Osteocyte (in vitro differentiated cells): ENCODE measurements around the gene ABLIM2. TPM values are rescaled to one million over a fixed set of nuclear protein-coding genes. Genes with fewer than 3 reads are reported as not detected.

Source experiments
- DNase-seq: peaks from one replicate; pipeline ENCODE4 v3.0.0; 2021; ENCODE audit warnings: mixed read lengths; ENCODE audit not compliant: unreplicated experiment; ENCODE audit errors: extremely low spot score
- H3K27ac Mint-ChIP-seq: one replicate; pipeline ENCODE4 v1.8.0; 2021; ENCODE audit warnings: mild to moderate bottlenecking, mixed read lengths; ENCODE audit not compliant: unreplicated experiment
- H3K27me3 Mint-ChIP-seq: one replicate; pipeline ENCODE4 v1.8.0; 2021; ENCODE audit warnings: mixed read lengths; ENCODE audit not compliant: unreplicated experiment
- H3K36me3 Mint-ChIP-seq: one replicate; pipeline ENCODE4 v1.8.0; 2021; ENCODE audit warnings: mixed read lengths; ENCODE audit not compliant: unreplicated experiment
- H3K4me1 Mint-ChIP-seq: one replicate; pipeline ENCODE4 v1.8.0; 2021; ENCODE audit warnings: mixed read lengths; ENCODE audit not compliant: unreplicated experiment
- H3K4me3 Mint-ChIP-seq: one replicate; pipeline ENCODE4 v1.8.0; 2021; ENCODE audit warnings: mild to moderate bottlenecking, moderate library complexity, mixed read lengths; ENCODE audit not compliant: unreplicated experiment
- H3K9me3 Mint-ChIP-seq: one replicate; pipeline ENCODE4 v1.8.0; 2021; ENCODE audit warnings: mixed read lengths; ENCODE audit not compliant: unreplicated experiment
- total RNA-seq: library from RNA; stranded (reverse); gene quantifications from 2 replicates; pipeline ENCODE4 v1.2.1, GENCODE V29; 2021
- TF ChIP-seq, protein P1 (sequence below): fragments of 200-600 bp; sonication (generic); IDR thresholded peaks from 2 replicates; pipeline ENCODE4 v1.5.0; 2021; ENCODE audit warnings: antibody characterized with exemption, mild to moderate bottlenecking, moderate library complexity

The ABLIM2 gene
- total RNA-seq, 1 donor from 2014 or later, result 0.24 TPM

DNA sequence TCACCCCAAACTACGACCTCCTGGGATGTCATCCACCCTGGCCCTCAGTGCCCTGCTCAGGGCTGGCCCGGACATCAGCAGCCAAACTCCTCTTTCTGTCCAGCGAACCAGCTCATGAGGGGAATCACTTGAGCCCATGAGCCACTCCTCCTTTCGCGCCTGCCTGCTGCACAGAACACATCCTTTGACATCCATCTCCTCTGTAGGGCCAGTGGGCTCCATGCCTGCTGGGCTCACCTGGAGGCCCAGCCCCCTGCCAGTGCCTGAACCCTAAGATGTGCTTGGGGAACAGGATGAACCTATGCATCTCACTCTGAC, 43.5 kb downstream of the ABLIM2 start:
- Mint-ChIP-seq H3K27ac (no peak overlapping the region), H3K36me3 (no peaks in the 10 kb centered on the region), H3K27me3 (peaks cover 39% of the 10 kb centered on the region), H3K9me3 (no peaks in the 10 kb centered on the region), H3K4me1 (no peaks in the 10 kb centered on the region), H3K4me3 (no peak overlapping the region)
- no peak for DNase-seq
- TF ChIP-seq, protein P1, sequence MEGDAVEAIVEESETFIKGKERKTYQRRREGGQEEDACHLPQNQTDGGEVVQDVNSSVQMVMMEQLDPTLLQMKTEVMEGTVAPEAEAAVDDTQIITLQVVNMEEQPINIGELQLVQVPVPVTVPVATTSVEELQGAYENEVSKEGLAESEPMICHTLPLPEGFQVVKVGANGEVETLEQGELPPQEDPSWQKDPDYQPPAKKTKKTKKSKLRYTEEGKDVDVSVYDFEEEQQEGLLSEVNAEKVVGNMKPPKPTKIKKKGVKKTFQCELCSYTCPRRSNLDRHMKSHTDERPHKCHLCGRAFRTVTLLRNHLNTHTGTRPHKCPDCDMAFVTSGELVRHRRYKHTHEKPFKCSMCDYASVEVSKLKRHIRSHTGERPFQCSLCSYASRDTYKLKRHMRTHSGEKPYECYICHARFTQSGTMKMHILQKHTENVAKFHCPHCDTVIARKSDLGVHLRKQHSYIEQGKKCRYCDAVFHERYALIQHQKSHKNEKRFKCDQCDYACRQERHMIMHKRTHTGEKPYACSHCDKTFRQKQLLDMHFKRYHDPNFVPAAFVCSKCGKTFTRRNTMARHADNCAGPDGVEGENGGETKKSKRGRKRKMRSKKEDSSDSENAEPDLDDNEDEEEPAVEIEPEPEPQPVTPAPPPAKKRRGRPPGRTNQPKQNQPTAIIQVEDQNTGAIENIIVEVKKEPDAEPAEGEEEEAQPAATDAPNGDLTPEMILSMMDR, result no peak

DNA sequence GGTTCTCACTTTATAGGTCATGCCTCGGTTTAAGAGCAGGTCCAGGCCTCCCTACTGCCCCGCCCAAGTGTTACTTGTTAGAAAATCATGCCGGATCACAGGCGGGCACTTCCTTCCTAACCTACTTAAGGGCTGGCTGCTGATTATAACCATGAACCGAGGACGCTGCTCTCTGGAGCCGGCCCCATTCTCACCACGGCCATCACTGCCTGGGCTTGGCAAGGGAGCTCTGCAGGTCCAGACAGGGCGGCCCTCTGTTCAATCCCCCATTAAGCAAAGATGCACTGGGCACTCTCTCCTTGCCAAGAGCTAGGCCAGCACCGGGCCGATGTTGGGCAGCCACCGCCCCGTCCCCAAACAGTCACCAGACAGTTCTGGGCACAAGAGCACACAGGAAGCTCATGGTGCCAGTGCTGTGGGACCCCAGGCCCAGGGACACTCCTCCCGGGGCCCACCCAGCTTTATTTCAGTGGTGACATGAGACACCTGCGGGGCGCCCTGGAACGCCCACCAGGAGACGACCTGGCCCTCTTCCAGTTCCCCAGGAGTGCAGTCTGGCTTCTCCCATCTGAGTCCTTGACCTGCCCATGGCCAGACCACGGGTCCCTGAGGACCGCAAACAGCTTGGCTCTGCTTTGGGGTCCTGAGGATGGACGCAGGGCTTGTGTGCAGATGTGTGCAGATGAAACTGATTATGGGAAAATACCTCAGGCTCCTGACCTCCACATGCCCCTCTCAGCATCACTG, 44.0 kb downstream of the ABLIM2 start:
- TF ChIP-seq, protein P1, result no peak
- no peaks in the 10 kb centered on the region for H3K4me1 Mint-ChIP-seq
- H3K27me3 Mint-ChIP-seq, result peaks cover 39% of the 10 kb centered on the region
- no peak overlapping the region for H3K27ac Mint-ChIP-seq
- no peak for DNase-seq
- H3K9me3 Mint-ChIP-seq, result no peaks in the 10 kb centered on the region
- no peaks in the 10 kb centered on the region for H3K36me3 Mint-ChIP-seq
- no peak overlapping the region for H3K4me3 Mint-ChIP-seq

GRCh38 chr4:8113611-8114377, 44.8 kb downstream of the ABLIM2 start:
- H3K4me1 Mint-ChIP-seq, result no peaks in the 10 kb centered on the region

DNA sequence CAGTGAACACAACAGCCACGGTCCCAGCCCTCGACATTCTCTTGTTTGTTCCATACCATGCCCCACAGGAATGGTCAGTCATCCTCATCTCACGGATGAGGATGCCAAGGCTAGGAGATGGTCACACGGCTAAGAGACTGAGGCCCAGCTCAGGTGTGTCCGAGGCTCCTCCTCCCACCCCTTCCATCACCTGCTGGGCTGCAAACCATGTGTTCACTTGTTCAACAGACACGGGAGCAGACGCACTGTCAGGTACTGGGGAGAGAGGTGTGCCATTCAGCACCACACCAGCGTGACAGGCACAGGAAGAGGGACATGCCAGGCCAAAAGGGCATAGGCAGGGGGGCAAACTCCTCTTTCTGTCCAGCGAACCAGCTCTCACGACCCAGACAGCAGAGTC, 45.9 kb downstream of the ABLIM2 start:
- Mint-ChIP-seq H3K9me3 (no peaks in the 10 kb centered on the region), H3K27ac (no peak overlapping the region), H3K4me1 (no peaks in the 10 kb centered on the region), H3K36me3 (no peaks in the 10 kb centered on the region), H3K27me3 (peaks cover 34% of the 10 kb centered on the region), H3K4me3 (no peak overlapping the region)
- DNase-seq, result no peak
- TF ChIP-seq, protein P1, result no peak

More at GRCh38 chr4:8113611-8114377, 44.8 kb downstream of the ABLIM2 start:
- Mint-ChIP-seq H3K9me3 (no peaks in the 10 kb centered on the region), H3K27ac (no peak overlapping the region), H3K36me3 (no peaks in the 10 kb centered on the region), H3K4me3 (no peak overlapping the region), H3K27me3 (peaks cover 38% of the 10 kb centered on the region)
- DNase-seq, result no peak
- TF ChIP-seq, protein P1, result no peak

DNA sequence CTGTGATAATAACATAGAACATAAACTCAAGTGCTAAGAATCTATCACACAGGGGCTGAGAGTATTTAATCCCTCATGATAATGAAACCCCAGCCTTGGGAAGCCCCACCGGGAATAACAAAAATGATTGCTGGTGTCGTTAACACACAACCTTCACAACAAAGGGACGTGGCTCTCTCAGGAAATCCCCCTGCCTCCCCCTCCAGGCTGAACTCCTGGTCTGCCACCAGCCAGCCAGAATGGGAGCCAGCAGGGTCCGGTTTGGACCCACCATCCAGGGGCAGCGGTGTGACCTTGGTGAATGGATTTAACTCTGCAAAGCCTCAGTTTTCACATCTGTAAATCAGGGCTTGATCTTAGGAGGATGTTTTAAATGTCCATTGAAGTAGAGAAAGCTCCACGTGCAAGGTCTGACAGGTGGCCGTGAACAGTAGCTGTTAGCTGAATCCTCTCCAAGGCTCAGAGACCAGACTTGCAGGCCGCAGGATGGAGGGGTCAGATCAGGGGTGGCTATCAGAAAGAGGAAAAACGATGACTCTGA, 46.5 kb downstream of the ABLIM2 start:
- no peaks in the 10 kb centered on the region for H3K4me1 Mint-ChIP-seq
- H3K27me3 Mint-ChIP-seq, result peaks cover 35% of the 10 kb centered on the region
- no peak overlapping the region for H3K27ac Mint-ChIP-seq
- TF ChIP-seq, protein P1, result no peak
- no peak for DNase-seq
- H3K9me3 Mint-ChIP-seq, result no peaks in the 10 kb centered on the region
- H3K4me3 Mint-ChIP-seq, result no peak overlapping the region
- no peaks in the 10 kb centered on the region for H3K36me3 Mint-ChIP-seq
